GM18907 (cell line): Measurements from ENCODE around the gene PRKD2.

ENCODE experiments used
- ATAC-seq: cut with Tn5 transposase; IDR thresholded peaks from one replicate; pipeline ENCODE4 v1.9.1; 2021; ENCODE audit warnings: mild to moderate bottlenecking, moderate library complexity; ENCODE audit not compliant: unreplicated experiment

PRKD2 gene

GRCh38 chr19:46725036-46725820 is 8.3 kb upstream of the PRKD2 start:
- ATAC-seq = no peak

DNA sequence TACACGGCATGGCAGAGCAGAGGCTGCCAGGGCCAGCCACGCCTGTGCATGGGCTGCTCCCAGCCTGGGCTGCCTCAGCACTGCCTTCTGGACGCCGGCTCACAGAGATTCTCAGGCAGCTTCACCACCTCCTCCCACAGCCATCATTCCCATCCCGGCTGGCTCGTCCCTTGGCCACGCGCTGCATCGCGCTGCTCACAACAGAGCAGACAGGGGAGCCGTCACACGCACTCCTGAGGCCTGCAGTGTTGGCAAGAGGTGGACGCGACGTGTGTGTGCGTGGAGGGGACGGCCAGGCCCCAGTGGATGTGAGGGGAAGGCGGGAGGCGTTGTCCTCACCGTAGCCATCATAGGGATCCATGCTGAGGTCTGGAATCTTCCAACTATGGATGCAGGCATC is 7.6 kb upstream of the PRKD2 start:
- no peak for ATAC-seq

DNA sequence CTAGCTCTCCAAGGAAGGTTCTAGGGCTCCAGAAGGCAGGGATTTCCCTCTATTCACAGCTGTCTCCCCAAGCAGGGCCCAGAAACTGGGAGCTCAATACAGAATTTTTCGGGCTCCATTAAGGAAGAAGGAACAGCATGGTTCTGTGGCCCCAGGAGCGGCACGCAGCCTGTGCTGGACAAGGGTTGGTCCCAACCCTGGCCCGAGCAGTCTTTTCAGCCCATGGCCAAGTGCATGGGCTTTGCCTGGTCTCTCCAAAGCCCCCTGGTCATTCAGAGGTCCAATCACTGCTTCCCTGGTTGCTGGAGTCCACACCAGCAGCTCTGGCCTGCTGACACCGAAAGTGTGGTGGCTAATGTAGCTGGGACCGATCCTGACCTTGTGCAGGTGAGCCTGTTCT is 6.6 kb upstream of the PRKD2 start:
- no peak for ATAC-seq

- no peak for ATAC-seq
Observed at GRCh38 chr19:46723023-46723461, 6.1 kb upstream of the PRKD2 start.

- no peak for ATAC-seq
Observed at GRCh38 chr19:46722421-46723022, 5.6 kb upstream of the PRKD2 start.

- no peak for ATAC-seq
Observed at GRCh38 chr19:46722004-46722380, 5.1 kb upstream of the PRKD2 start.

DNA sequence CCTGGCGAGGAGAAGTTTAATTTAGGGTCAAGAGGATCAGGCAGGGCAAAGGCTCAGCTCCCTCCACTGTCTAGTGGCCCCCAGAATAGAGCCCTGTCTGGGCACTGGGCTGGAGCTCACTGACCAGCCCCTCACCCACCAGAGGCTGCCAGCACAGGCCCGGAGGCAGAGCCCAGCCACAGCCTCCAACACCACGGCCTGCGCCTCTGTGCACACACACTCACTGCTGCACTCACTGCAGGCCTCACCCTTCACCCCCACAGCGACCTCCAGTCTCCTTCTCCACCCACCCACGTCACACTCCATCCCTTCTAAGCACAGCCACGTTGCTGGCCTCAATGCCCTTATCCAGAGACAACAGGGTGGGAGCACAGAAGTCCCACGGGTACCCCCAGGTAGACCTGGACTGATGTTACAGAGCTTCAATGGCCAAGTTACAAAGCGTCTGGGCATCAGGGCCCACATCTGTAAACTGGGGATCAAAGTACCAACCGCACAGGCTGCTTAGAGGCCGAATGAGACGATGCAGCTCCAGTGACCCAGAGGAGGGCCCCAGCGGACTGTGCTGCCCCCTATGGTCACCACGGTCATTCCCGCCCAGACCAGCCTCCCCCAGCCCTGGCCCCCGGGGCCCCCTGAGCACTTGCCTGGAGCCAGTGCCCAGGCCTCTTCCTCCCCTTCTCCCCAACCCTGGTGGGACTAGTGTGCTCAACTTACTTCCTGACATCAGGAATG is 4.5 kb upstream of the PRKD2 start:
- no peak for ATAC-seq

GRCh38 chr19:46720503-46721239 is 3.8 kb upstream of the PRKD2 start:
- ATAC-seq = no peak

DNA sequence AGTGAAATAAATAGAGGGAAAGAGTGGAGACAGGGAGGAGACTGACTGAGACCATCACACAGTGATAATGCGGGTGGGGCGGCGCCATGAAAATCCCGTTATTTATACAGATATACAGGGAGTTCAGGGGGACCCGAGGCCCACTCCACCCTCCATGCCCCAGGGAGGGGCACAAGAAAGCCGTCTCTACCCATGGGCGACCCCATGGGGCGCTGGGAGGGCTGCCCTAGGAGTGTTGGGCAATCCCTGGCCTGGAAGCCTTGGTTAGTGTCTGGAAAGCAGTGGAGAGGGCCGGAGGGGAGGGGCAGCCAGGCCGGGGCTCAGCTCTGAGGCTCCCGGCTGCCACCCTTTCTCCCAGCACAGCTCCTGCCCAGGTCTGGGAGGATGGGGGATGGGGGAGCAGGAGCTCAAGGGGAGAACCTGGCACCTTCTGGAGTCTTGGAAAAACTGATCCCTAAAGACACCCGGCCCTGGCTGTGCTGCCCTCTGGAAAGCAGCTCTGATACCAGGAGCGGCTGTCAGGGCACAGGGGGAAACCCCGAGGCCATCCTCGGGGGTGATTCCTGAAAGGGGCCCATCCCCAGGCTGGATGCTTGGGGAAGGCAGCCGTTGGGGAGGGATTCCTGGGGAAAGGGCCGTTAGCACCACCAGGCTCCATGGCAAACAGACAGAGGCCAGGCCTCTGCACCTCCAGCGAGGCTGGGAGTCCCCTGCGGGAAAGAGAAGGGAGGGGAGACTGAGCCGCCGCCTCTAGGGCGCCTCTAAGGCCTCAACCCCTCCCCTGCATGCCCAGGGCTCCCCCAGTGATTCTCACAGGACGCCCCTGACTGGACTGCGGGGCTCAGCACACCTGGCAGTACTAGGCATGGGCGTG is 3.0 kb upstream of the PRKD2 start:
- ATAC-seq = no peak

GRCh38 chr19:46718934-46719622 is 2.2 kb upstream of the PRKD2 start:
- ATAC-seq = peak; percentile 36

- ATAC-seq = peak; percentile 28
Observed at GRCh38 chr19:46718157-46718933, 1.4 kb upstream of the PRKD2 start.

DNA sequence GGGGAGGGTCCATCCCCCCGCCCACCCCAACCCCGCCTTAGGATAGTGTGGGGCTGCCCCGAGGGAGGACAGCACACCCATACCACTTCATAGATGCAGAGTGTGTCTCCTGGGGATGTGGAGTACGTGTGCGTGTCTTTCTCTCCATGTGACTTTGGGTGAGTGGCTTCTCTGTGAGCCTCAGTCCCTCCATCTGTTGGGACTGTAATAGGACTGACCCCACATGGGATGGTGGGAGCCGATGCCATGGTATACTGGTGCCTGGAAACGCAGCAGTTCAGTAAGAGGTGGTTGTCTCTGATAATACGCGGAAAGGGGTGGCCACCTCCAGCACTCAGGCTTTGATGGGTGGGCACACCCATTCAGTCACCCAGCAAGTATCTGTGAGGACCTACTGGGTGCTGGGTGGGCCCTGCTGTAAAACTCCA is 816 bp upstream of the PRKD2 start:
- ATAC-seq = no peak

DNA sequence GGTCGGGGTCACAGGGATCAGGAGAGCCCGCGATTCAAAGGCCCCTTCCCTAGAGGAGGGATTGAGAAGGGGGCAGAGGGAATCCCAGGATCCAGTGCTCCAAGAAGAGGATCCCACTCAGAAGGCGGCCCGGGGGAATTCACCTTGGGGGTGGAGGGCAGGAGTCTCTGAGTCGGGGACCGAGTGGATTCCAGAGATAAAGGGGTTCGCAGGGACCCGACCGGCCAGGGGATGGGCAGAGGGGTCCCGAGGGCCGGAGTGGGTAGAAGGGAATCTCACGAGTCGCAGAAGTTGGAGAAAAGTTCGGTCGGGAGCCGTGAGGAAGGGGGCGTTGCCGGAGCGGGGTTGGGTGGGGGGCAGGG is 261 bp downstream of the PRKD2 start:
- no peak for ATAC-seq

DNA sequence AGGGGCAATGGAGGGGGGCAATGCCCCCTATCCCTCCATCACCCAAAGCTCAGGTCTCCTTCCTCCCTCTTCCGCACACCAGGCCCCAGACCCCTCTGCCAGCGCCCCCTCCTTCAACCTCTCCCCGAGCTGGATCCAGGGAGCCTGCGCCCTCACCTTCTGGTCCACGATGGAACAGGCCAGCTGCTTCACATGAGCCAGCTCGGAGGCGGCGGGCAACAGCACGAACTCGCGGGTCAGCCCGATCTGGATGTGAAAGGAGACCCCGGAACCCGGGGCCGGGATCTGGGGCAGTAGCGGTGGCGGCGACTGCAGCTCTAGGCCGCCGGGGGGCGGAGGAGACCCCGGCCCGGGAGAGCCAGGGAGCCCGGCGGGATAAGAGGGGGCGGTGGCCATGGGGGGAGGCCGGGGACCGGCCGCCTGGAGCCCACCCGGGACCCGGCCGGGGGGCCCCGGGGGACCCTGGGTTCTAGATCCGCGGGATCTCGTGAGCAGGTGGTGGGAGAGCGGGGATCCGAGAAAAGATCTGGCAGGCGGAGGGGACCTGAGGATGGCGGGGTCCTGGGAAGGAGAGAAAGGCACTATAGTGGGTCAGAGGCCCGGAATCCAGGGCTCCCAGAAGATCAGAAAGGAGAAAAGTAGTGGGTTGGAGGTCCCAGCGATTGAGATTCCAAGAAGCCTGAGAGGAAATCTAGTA is 791 bp downstream of the PRKD2 start:
- ATAC-seq = no peak

DNA sequence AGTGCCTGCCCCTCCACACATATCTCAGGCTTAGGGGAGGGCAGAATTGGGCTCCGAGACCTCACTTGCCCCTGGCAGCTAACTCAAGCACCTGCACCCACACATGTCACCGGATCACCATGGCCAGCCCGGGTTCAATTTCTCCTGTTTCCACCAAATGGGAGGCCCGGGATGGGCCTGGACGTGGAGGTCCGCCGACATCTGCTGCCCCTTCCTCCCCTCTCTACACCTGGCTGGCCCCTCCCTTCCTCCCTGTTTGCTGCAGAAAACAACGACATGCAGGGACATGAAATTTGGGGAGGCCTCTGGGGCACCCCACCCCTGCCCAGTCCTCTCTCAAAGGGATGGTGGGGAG is 1.3 kb downstream of the PRKD2 start:
- no peak for ATAC-seq

DNA sequence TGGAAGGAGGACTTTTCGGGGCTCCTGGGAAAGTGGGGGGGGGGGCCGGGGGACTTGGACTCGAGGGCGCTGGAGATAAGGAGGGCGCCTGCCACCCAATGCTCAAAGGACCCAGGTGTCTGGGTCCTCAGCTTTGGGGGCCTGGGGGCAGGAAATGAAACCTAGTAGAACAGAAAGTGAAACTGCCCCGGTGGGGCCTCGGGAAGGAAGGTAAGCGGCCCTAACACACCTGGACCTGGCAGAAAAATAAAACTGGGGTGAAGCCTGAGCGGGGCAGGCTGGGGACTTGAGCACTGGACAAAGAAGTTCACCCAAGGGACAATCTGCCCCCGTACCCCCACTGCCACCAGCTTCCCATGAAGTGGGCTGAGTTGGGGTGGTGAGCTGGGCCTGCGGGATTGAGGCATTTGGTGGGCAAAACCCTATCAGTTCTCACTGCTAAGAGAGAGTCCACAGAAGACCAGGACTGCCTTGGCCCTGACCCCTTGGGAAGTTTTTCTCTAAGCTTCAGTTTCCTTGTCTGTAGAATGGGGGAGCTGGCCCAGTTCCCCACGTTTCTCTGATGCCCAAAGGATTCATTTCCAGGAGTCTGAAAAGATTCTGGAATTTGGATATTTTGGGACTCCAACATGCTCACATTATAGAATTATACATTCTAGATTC is 2.3 kb downstream of the PRKD2 start:
- ATAC-seq = no peak

- no peak for ATAC-seq
Observed at GRCh38 chr19:46713781-46714443, 3.0 kb downstream of the PRKD2 start.
